Superior temporal gyrus (tissue), 1 donor: ENCODE data around the gene GBA2.
A peak's percentile ranks its signal among the peaks of the same experiment; 100 is the strongest.

Experiments used
- DNase-seq: peaks from one replicate; pipeline ENCODE4 v3.0.0-alpha.2; 2016; ENCODE audit errors: extremely low spot score

The GBA2 gene

GRCh38 chr9:35717132-35717870 is 31.7 kb downstream of the GBA2 start:
- DNase-seq, result no peak

DNA sequence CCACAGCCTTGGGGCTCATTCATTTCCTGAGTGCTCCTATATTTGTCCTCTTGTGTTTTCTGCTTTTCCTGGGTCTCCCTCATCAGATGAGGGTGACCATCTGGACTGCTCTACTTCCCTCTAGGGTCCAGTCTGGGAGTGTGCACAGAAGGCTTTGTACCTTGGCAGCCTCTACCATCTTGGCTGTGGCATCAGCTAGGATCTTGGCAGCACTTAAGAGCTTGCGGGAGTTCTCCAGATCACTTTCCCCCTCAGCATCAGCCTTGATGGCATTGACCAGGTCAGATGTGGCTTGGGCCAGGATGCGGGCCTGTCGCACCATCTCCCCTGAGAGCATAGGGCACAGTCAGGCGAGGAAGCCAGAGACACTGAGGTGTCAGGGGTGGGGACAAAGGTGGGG is 32.8 kb downstream of the GBA2 start:
- DNase-seq, result no peak

GRCh38 chr9:35714579-35715252 is 34.3 kb downstream of the GBA2 start:
- no peak for DNase-seq

DNA sequence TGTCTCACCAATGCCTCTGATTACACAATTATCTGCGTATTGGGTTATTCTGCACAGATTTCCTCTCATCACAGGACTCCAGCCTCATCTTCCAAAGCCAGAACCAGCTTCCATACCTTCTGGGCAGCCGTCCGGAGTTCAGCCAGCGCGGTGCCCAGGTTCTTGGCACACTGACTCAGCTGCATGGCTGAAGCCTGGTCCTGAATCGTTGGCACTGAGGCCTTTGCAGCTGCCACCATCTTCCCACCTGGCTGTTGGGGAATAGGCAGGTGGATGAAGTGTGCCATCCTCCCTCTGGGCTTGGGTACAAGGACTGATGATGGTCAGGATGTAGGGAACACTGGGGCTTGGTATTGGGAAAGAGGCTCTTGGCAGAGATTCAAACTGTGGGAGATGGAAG is 34.9 kb downstream of the GBA2 start:
- DNase-seq, result no peak

DNA sequence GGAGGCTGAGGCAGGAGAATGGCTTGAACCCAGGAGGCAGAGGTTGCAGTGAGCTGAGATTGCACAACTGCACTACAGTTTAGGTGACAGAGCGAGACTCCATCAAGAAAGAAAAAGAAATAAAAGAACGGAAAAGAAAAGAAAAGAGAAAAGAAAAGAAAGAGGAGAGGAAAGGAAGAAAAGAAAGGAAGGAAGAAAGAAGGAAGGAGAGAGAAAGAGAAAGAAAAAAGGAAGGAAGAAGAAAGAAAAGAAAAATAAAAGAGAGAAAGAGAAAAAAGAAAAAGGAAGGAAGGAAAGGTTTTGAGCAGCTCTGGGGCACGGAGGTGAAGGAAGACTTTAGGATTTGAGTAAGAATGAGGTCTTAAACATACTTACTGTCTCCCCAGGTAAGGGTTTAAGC is 35.5 kb downstream of the GBA2 start:
- DNase-seq, result no peak

DNA sequence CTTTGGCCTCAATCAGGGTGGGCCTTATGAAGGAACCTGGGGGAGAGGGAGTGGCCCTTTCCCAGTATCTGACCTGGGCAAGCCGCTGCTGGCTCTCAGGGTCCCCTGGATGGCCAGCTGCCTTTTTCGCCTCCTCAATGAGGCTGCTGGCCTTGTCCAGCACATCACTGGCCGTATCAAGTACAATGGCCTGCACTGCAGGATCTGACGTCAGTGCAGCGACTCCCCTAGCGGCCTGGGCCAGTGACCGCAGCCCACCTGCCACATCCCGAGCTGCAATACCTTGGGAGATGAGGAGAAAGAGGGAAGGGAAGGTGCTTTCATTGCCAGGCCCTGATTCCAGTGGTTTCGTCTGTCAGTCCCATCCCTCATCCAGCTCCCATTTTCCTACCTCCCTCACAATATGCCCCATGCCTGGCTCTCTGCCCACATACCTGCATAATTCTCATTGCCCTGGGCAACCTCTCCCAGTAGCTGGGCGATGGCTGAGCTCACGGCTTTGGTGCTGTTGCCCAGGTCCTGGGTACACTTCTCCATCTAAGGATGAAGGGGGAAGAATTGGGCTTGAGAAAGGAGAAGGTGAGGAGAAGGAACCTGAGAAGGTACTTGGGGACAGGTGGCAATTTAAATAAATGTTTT is 36.1 kb downstream of the GBA2 start:
- DNase-seq, result no peak

GRCh38 chr9:35711501-35712428 is 37.3 kb downstream of the GBA2 start:
- no peak for DNase-seq

DNA sequence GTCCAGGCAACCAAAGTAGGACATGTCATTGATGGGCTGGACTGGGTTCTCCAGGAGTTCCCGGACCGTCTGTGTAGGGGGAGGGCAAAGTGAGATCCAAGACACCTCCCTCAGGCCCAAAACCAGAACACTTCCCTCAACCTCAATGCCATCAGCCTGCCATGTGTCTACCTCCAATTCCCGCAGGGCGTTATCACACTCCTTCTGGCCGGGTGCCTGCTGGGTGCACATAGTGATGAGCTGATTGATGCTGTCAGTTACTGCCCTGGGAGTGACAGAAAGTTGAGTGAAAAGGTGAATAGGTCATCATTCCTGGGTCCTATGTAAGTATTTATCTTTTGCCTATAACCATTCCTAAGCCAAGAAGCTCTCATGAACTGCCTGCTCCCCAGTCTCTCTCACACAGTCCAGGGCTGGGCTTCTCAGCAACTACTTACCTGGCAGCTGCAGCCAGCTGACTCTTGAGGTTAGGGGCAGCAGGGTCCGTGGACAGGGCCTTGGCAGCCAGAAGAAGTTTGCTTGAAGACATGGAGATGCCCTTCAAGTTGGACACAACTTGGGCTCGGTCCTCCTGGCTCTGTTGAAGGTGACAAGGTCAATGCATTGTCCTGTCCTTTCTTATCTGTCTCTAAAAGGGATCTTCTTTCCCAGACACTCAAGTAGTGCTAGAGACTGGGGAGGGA is 38.1 kb downstream of the GBA2 start:
- no peak for DNase-seq

DNA sequence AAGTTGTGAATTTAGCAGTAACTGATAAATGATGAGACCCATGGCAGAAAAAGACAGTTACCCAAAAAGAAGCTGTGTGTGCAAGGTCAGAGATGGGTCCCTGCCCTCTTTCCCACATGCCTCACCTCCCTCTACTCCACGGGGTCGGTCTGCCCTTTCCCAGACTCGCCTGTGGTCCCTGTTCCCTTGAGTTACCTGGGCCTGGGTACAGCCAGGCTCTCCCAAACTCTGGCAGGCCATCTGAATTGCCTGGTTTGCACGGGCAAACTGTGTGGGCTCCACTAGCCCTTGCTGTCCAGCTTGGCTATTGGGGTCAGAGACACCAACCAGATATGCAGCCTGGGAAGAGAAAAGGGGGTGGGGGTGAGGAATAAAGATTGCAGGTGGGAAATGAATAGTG is 40.9 kb downstream of the GBA2 start:
- DNase-seq, result no peak

DNA sequence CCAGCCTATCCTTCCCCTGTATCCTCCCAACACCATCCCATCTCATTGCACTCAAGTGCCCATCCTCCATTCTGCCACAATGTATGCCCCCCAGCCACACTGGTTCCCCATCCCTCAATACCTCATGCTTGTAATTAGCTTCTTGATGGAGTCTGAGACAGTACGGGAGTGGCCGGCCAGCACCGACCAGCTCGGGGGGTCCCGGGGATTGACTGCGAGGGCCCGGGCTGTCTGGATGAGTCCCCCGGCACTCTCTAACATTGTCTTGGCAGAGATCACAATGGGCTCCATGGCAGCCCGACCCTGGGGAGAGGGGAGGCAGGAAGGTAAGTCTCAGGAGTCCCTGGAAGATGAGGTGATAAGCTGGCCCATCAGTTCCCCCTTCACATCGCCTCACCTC is 42.1 kb downstream of the GBA2 start:
- no peak for DNase-seq

- no peak for DNase-seq
These were observed 43.1 kb downstream of the GBA2 start for GRCh38 chr9:35705836-35706430.

DNA sequence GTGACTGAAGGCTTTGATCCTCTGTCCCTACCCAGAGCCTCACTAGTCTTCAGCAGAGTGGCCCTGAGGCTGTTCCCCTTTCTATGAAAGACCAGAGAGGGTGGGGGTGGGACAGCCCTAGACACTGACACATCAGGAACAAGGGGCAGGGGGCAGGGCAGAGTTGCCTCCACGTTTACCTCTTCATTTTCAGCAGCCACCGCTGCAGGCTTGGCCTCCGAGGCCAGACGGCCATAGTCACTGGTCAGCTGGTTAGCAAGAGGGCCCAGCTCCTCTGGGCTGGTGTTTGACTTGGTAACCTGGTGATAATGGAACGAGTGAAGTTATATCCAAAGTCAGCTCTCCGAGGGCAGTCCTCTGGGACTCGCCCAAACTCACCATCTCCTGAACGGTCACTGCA is 43.7 kb downstream of the GBA2 start:
- DNase-seq, result no peak

GRCh38 chr9:35703906-35704672 is 44.9 kb downstream of the GBA2 start:
- no peak for DNase-seq

DNA sequence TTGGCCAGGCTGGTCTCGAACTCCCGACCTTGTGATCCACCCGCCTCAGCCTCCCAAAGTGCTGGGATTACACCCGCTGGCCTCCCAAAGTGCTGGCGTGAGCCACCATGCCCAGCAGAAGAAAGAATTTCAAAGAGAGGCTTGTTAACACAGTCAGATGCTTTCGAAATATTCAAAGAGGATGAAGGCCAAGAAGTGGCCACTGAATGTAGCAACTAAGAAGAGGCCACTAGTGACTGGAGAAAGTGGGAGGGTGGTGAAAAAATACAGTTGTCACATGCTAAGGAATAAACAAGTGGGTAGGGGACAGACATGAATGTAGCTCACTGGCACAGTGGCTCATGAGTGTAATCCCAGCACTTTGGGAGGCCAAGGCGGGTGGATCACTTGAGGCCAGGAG is 46.3 kb downstream of the GBA2 start:
- DNase-seq, result no peak

- DNase-seq, result no peak
These were observed 48.1 kb downstream of the GBA2 start for GRCh38 chr9:35700942-35701341.

DNA sequence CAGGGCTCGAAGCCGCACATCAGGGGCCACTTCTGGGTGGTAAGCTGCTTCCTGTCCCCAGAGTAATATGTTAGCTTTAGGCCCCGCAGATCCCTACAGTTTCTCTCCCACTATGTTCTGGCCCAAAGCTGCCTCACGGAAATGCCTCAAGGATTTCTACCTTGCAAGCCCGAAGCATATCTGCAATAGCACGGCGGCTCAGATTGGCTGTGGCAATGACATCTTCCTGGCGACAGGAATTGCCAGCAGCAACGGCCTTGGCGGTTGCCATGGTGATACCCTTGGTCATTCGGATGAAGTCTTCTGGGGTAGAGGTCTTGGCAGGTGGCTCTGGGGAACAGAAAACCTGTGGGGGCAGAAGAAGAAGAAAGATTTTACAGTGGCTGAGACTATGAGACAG is 49.0 kb downstream of the GBA2 start:
- no peak for DNase-seq

DNA sequence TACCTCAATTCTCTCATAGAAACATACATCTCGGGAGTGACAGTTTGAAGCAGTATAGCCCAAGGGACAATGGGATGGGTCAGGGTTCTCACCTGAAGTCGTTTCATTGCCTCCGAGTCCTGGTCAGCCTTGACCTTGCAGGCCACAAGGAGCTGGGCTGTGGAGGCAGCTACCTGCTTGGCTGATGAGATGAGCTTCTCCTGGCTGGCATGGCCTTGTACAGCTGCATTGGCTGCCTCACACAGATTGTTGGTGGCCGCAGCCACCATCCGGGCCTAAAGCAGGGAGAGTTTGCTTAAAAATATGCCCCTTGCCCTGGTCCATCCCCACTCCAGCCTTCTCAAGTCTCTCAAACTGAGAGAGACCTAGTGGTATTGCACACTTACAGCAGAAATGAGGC is 50.8 kb downstream of the GBA2 start:
- no peak for DNase-seq

- no peak for DNase-seq
These were observed 51.5 kb downstream of the GBA2 start for GRCh38 chr9:35697486-35697885.

GRCh38 chr9:35696520-35697215 is 52.4 kb downstream of the GBA2 start:
- DNase-seq, result peak; percentile 66

DNA sequence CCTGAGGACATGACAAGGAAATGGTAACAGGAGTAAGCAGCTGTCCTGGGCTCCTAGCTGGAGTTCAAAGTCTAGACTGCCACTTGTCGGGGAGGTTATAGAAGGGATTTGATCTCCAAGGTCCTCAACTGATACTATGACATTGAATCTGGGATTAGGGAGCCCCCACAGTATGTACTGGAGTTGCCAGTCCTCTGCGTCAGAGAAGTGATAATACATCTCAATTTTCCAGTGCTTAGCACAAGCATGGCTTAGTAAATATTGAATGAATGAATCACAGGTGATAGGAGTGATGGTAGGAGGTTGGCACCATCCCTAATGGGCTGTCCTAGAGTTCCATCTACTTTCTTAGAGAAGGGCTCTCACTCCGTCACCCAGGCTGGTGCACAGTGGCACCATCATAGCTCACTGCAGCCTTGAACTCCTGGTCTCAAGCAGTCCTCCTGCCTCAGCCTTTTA is 53.1 kb downstream of the GBA2 start:
- DNase-seq, result no peak
